HG03575 (cell line): Measurements from ENCODE around the gene EDARADD.

Experiments used
- ATAC-seq: cut with Tn5 transposase; IDR thresholded peaks from one replicate; pipeline ENCODE4 v1.9.1; 2021; ENCODE audit not compliant: unreplicated experiment, insufficient number of reproducible peaks, low FRiP score; ENCODE audit errors: extremely low read depth

Gene EDARADD

GRCh38 chr1:236530959-236531358, 136.9 kb downstream of the EDARADD start:
- ATAC-seq = no peak

DNA sequence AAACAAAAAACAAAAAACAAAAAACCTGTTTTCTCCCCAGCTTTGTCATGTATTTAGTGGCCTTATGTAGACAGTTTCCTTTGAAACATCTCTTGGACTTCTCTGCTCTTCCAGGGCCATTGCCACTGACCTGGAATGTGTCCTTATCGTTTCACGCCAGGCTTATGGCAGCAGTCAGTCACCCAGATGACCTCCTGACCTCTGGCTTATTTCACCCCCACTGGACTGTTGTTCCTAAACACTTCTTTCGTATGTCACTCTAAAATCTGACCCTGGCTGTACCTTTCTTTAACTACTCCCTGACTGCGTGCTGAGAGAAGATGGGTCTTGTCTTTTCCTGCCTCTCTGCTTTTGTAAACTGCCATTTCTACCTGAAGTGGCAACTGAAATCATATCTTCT, 138.8 kb downstream of the EDARADD start:
- ATAC-seq = no peak

DNA sequence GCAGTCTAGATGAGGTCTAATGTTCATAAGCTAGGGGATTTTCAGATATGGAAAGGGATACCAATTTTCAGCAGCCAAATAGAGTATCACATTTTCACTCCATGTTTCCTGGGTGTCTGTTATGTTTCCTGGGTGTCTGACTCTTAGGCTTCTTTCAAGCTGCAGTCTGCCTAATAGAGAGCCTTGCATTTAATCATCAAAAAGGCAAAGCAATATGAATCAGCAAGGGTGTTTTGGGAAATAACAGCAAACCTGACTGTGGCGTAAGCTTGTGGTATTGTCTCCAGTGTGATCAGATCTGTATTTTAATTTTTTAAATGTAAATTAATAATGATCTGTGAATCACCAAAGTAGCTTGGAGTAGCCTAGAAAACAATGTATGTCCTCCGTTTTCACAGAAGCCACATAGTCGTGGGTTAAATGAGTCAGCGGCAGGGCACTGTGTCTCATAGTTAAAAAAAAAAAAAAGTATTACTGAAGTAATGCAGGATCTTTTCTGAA, 140.1 kb downstream of the EDARADD start:
- ATAC-seq = no peak
